Measurements from ENCODE around the gene MCC. TPM values are rescaled to one million over a fixed set of nuclear protein-coding genes. Genes with fewer than 3 reads are reported as not detected.

Gene MCC
- total RNA-seq, 2 experiments from 2014 or later: 0.25 TPM; not detected in 1

DNA sequence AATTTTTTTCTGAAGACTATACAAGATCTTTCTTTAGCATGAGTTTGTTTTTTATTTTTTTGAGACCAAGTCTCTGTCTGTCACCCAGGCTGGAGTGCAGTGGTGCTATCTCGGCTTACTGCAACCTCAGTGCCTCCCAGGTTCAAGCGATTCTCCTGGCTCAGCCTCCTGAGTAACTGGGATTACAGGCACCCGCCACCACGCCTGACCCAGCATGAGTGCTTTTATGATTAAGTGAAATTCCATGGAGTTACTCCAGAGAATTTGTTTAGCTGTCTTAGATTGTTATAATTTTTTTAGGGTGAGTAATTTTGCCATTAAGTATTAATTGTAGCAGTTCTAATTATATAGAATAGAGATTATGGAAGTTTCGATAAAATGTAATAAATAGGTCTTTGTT is 39.5 kb upstream of the MCC start:
- DNase-seq (ENCODE audit: low spot score): no peak
- TF ChIP-seq, protein P1, sequence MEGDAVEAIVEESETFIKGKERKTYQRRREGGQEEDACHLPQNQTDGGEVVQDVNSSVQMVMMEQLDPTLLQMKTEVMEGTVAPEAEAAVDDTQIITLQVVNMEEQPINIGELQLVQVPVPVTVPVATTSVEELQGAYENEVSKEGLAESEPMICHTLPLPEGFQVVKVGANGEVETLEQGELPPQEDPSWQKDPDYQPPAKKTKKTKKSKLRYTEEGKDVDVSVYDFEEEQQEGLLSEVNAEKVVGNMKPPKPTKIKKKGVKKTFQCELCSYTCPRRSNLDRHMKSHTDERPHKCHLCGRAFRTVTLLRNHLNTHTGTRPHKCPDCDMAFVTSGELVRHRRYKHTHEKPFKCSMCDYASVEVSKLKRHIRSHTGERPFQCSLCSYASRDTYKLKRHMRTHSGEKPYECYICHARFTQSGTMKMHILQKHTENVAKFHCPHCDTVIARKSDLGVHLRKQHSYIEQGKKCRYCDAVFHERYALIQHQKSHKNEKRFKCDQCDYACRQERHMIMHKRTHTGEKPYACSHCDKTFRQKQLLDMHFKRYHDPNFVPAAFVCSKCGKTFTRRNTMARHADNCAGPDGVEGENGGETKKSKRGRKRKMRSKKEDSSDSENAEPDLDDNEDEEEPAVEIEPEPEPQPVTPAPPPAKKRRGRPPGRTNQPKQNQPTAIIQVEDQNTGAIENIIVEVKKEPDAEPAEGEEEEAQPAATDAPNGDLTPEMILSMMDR (conservative IDR thresholded peaks at IDR 0.05; ENCODE audit: low read length): no peak
- no peak for TF ChIP-seq EZH2phosphoT487 (IDR thresholded peaks at IDR 0.05; ENCODE audit: borderline replicate concordance, low read depth, low read length)
- no TSS peak for BruUV-seq (replicated peaks)
- no peak overlapping the region for H3K4me2 ChIP-seq (ENCODE audit: low read length)
- ChIA-PET CTCF (ENCODE audit: unreplicated experiment) (no interaction called here), POLR2A (interaction anchor here (0.9 kb wide), 1 partner anchor 17 kb away, joined by 3 read pairs; no protein-coding TSS in a partner anchor)
- H3K79me2 ChIP-seq (ENCODE audit: insufficient read depth, low read depth, low read length): peaks cover 86% of the 10 kb centered on the region
- no peak overlapping the region for H2AFZ ChIP-seq (ENCODE audit: low read length)
- no peaks in the 10 kb centered on the region for H3K9me2 ChIP-seq (ENCODE audit: insufficient read depth, low read length)
- peaks cover 27% of the 10 kb centered on the region for H3K9me3 ChIP-seq (ENCODE audit: low read length)
- H4K20me1 ChIP-seq (ENCODE audit: insufficient read depth, low read length): no peaks in the 10 kb centered on the region
- peaks cover 74% of the 10 kb centered on the region for H3K36me3 ChIP-seq (ENCODE audit: insufficient read depth, low read length)
- no peak overlapping the region for H3K27ac ChIP-seq (ENCODE audit: low read depth, low read length, poor library complexity, severe bottlenecking)
- no peak overlapping the region for H3K4me3 ChIP-seq (ENCODE audit: low read depth, low read length, poor library complexity, severe bottlenecking)
- peaks cover 32% of the 10 kb centered on the region for H3K4me1 ChIP-seq (ENCODE audit: insufficient read depth, low read length, poor library complexity, severe bottlenecking)
- intact Hi-C loops (cut with micrococcal nuclease; ENCODE audit: unreplicated experiment): no loop called here

DNA sequence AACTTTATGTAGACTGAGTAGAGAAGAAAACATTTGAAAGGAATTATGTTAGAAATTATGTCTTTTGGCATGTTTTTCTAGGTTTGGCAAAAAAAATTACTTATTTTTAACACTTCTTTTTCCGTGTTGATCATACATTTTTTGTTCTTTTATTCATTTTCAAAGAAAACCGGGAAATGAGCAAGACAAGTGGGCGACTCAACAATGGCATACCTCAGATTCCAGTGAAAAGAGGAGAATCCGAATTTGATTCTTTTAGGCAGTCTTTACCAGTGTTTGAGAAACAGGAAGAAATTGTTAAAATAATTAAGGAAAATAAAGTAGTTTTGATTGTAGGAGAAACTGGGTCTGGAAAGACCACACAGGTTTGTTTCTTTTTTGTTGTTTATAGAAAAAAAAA is 38.2 kb upstream of the MCC start:
- H3K4me3 ChIP-seq (ENCODE audit: low read depth, low read length, poor library complexity, severe bottlenecking): no peak overlapping the region
- no peak for DNase-seq (ENCODE audit: low spot score)
- peaks cover 14% of the 10 kb centered on the region for H3K9me3 ChIP-seq (ENCODE audit: low read length)
- H3K4me1 ChIP-seq (ENCODE audit: insufficient read depth, low read length, poor library complexity, severe bottlenecking): peaks cover 45% of the 10 kb centered on the region
- no TSS peak for BruUV-seq (replicated peaks)
- no peaks in the 10 kb centered on the region for H3K9me2 ChIP-seq (ENCODE audit: insufficient read depth, low read length)
- POLR2A ChIA-PET: interaction anchor here (0.6 to 1.7 kb wide), 2 partner anchors 13 to 665 kb away, joined by 3 to 7 read pairs; partner anchors contain the start of genes SRP19 and YTHDC2
- peaks cover 95% of the 10 kb centered on the region for H3K79me2 ChIP-seq (ENCODE audit: insufficient read depth, low read depth, low read length)
- H3K27ac ChIP-seq (ENCODE audit: low read depth, low read length, poor library complexity, severe bottlenecking): no peak overlapping the region
- intact Hi-C loops (cut with micrococcal nuclease; ENCODE audit: unreplicated experiment): no loop called here
- H3K36me3 ChIP-seq (ENCODE audit: insufficient read depth, low read length): peaks cover 60% of the 10 kb centered on the region
- TF ChIP-seq, protein P1 (conservative IDR thresholded peaks at IDR 0.05; ENCODE audit: low read length): no peak
- no peak for TF ChIP-seq EZH2phosphoT487 (IDR thresholded peaks at IDR 0.05; ENCODE audit: borderline replicate concordance, low read depth, low read length)
- H4K20me1 ChIP-seq (ENCODE audit: insufficient read depth, low read length): no peaks in the 10 kb centered on the region
- H3K4me2 ChIP-seq (ENCODE audit: low read length): no peak overlapping the region
- CTCF ChIA-PET (ENCODE audit: unreplicated experiment): no interaction called here
- H2AFZ ChIP-seq (ENCODE audit: low read length): no peak overlapping the region

- Histone ChIP-seq H3K4me2 (ENCODE audit: low read length) (peak overlapping the region; percentile 69), H4K20me1 (ENCODE audit: insufficient read depth, low read length) (no peaks in the 10 kb centered on the region), H3K9me3 (ENCODE audit: low read length) (peaks cover 4% of the 10 kb centered on the region; the same call in 1 of the 2 replicates), H3K36me3 (ENCODE audit: insufficient read depth, low read length) (peaks cover 60% of the 10 kb centered on the region), H3K4me3 (ENCODE audit: low read depth, low read length, poor library complexity, severe bottlenecking) (peak overlapping the region; percentile 43), H3K9me2 (ENCODE audit: insufficient read depth, low read length) (no peaks in the 10 kb centered on the region), H3K4me1 (ENCODE audit: insufficient read depth, low read length, poor library complexity, severe bottlenecking) (peaks cover 49% of the 10 kb centered on the region), H3K27ac (ENCODE audit: low read depth, low read length, poor library complexity, severe bottlenecking) (peak overlapping the region; percentile 90), H3K79me2 (ENCODE audit: insufficient read depth, low read depth, low read length) (peaks cover 96% of the 10 kb centered on the region), H2AFZ (ENCODE audit: low read length) (peak overlapping the region; percentile 29; the same call in 1 of the 2 replicates)
- POLR2A ChIA-PET: interaction anchor here (0.7 to 1.7 kb wide), 11 partner anchors 9 to 146 kb away, joined by 3 to 7 read pairs (median 4); partner anchors contain the start of gene YTHDC2
- TF ChIP-seq, protein P1 (conservative IDR thresholded peaks at IDR 0.05; ENCODE audit: low read length): 0 out of 2 replicates have a peak, but pooled peaks have one; percentile 3
- TF ChIP-seq EZH2phosphoT487 (IDR thresholded peaks at IDR 0.05; ENCODE audit: borderline replicate concordance, low read depth, low read length): no peak
- peak; percentile 76 for DNase-seq (ENCODE audit: low spot score)
- CTCF ChIA-PET (ENCODE audit: unreplicated experiment): interaction anchor here (1.0 to 1.6 kb wide), 3 partner anchors 9 to 22 kb away, joined by 3 to 4 read pairs (median 4); partner anchors contain the start of gene YTHDC2
- intact Hi-C loops (cut with micrococcal nuclease; ENCODE audit: unreplicated experiment): loop anchor here (5.0 kb wide), 2 partner anchors 548 to 603 kb away; partner anchors contain the start of genes DCP2 and REEP5
- TSS peak; percentile 26 for BruUV-seq (replicated peaks)
Measured at GRCh38 chr5:113524927-113525326, 36.7 kb upstream of the MCC start.
